Adrenal gland (tissue), 12 donors: ENCODE data around the gene SOX13. TPM values are rescaled to one million over a fixed set of nuclear protein-coding genes. Genes with fewer than 3 reads are reported as not detected.

Source experiments
- DNase-seq, 7 donors: peaks; one replicate each; pipeline ENCODE4 v3.0.0-alpha.2; 2019 to 2020
- H3K27ac ChIP-seq, 5 donors: fragments of 200-600 bp; sonication (generic) in 4 of 5; 1 replicate in 3 of 5; 2 replicates in 2 of 5; pipeline versions ENCODE4 v1.5.1 to v1.8.0; 2016 to 2020; ENCODE audit warnings: mild to moderate bottlenecking in 1 of 5
- H3K27me3 ChIP-seq: fragments of 200-600 bp; 2 replicates; pipeline ENCODE4 v1.8.0; 2021
- H3K36me3 ChIP-seq, 2 donors: fragments of 200-600 bp; replicated peaks in 1 of 2; 1 replicate in 1 of 2; 2 replicates in 1 of 2; pipeline versions ENCODE4 v1.5.1 to v1.8.0; 2018 to 2022
- H3K4me1 ChIP-seq, 2 donors: fragments of 200-600 bp; replicated peaks in 1 of 2; 1 replicate in 1 of 2; 2 replicates in 1 of 2; pipeline versions ENCODE4 v1.5.1 to v1.8.0; 2018 to 2021
- H3K4me3 ChIP-seq, 4 donors: fragments of 200-600 bp; sonication (generic) in 3 of 4; one replicate each; pipeline ENCODE4 v1.5.1; 2016 to 2018
- H3K9me3 ChIP-seq, 3 donors: fragments of 200-600 bp; sonication (generic) in 1 of 3; replicated peaks in 1 of 3; 1 replicate in 2 of 3; 2 replicates in 1 of 3; pipeline versions ENCODE4 v1.5.1 to v1.8.0; 2016 to 2021
- CTCF ChIP-seq, 6 experiments: fragments of 450-650 bp in 4 of 6; fragments of 200-600 bp in 2 of 6; sonication (generic) in 1 of 6; IDR thresholded peaks; 1 replicate in 5 of 6; 2 replicates in 1 of 6; pipeline versions ENCODE4 v1.5.1 to v1.8.0; 2016 to 2021; ENCODE audit warnings: antibody characterized with exemption in 6 of 6, mild to moderate bottlenecking in 2 of 6, moderate library complexity in 1 of 6
- POLR2A ChIP-seq, 2 donors: fragments of 450-650 bp; IDR thresholded peaks; one replicate each; pipeline ENCODE4 v1.6.1; 2017; ENCODE audit warnings: antibody characterized with exemption in 2 of 2, mild to moderate bottlenecking in 2 of 2, moderate library complexity in 1 of 2
- WGBS, 4 donors: extraction: QIAGEN DNeasy Blood & Tissue Kit in 2 of 4; methylation state at CpG; one replicate each; pipeline versions ENCODE4 v1.1.5 to v1.1.7; 2013 to 2017; 5-methylcytosine and 5-hydroxymethylcytosine counted together
- intact Hi-C, 2 donors: fragments of 100-400 bp; cut with DNase I; formaldehyde crosslinking; loops; one replicate each; pipeline versions ENCODE4 v1.14.1 to v1.15.0; 2022 to 2023
- polyA plus RNA-seq, 3 donors: library from polyadenylated mRNA; stranded (reverse); fragments of 200-250 nt in 2 of 3; fragments of 350-450 nt in 1 of 3; fragmentation: Illumina TruSeq in 1 of 3; extraction: RNeasy Lipid Tissue Mini Kit (QIAGEN cat#74804) in 1 of 3; gene quantifications; one replicate each; pipeline ENCODE4 v1.2.3, GENCODE V29; 2013 to 2014
- total RNA-seq, 9 donors: library from RNA; depleted of rRNA in 4 of 9; stranded (reverse); fragments of >200 nt in 4 of 9; fragments of 120-200 nt in 1 of 9; fragmentation: NEBNext Ultra II Directional in 1 of 9; extraction: Animal tissue kit (Norgen Biotek cat#: 25700) in 1 of 9; gene quantifications; one replicate each; pipeline versions ENCODE4 v1.1.0 to v1.2.4, GENCODE V29; 2013 to 2023
- donor health status: healthy with polysubstance abuse.
- donor health status: Bipolar disorder and iron deficiency.
- donor health status: DM: yes; HTN: yes; CAD: no.
- donor health status: DM: no; HTN: no; CAD: no.
- donor health status: DM: no; HTN: no; CAD: no.
- donor health status: DM: yes; HTN: yes; CAD: no.

Gene SOX13
- total and polyA plus RNA-seq, 12 donors = 4.2 to 44.5 (median 25.6) TPM

GRCh38 chr1:204161609-204162493, 88.9 kb downstream of the SOX13 start:
- 50 to 63% (median 60%) methylated on average over 14 of the region's 14 CpGs for WGBS, 4 donors
- no peak for TF ChIP-seq POLR2A (IDR thresholded peaks at IDR 0.05)
- no peak for TF ChIP-seq CTCF (IDR thresholded peaks at IDR 0.05)
- intact Hi-C loops = loop anchor here (5.0 kb wide), 2 partner anchors 40 to 200 kb away; no protein-coding TSS in a partner anchor
- Histone ChIP-seq H3K4me3 (no peak overlapping the region), H3K9me3 (no peaks in the 10 kb centered on the region), H3K27ac (no peak overlapping the region), H3K27me3 (no peaks in the 10 kb centered on the region), H3K4me1 (no peaks in the 10 kb centered on the region), H3K36me3 (no peaks in the 10 kb centered on the region)
- DNase-seq = no peak

- intact Hi-C loops = loop anchor here (5.0 kb wide), 2 partner anchors 40 to 200 kb away; no protein-coding TSS in a partner anchor
- Histone ChIP-seq H3K9me3 (no peaks in the 10 kb centered on the region), H3K27ac (no peak overlapping the region), H3K4me1 (no peaks in the 10 kb centered on the region), H3K36me3 (no peaks in the 10 kb centered on the region), H3K27me3 (no peaks in the 10 kb centered on the region), H3K4me3 (no peak overlapping the region)
- peak; percentile 96 to 100 (median 97) for TF ChIP-seq CTCF (IDR thresholded peaks at IDR 0.05)
- no peak for TF ChIP-seq POLR2A (IDR thresholded peaks at IDR 0.05)
- DNase-seq = peak; percentile 71 to 91 (median 80)
- 10 to 27% (median 14%) methylated on average over 3 to 7 of the region's 7 CpGs for WGBS, 4 donors
These were observed 89.7 kb downstream of the SOX13 start for GRCh38 chr1:204162494-204163074.

- H3K9me3 ChIP-seq = peaks cover 0 to 4% (median 0%) of the 10 kb centered on the region in 3 donors
- WGBS, 4 donors = 55 to 64% (median 58%) methylated on average over 5 of the region's 5 CpGs
- no peaks in the 10 kb centered on the region for H3K36me3 ChIP-seq
- no peak for DNase-seq
- no peaks in the 10 kb centered on the region for H3K27me3 ChIP-seq
- TF ChIP-seq POLR2A (IDR thresholded peaks at IDR 0.05) = no peak
- TF ChIP-seq CTCF (IDR thresholded peaks at IDR 0.05) = no peak
- no peak within 1 kb of the TSS for H3K27ac ChIP-seq
- H3K4me1 ChIP-seq = no peaks in the 10 kb centered on the region
- intact Hi-C loops = no loop called here
- H3K4me3 ChIP-seq = no peak within 1 kb of the TSS
These were observed 93.3 kb downstream of the SOX13 start, which contains the start of gene REN for GRCh38 chr1:204166219-204166618. Gene REN, minus strand, starts transcription at chr1:204166337. Its CDS starts 44 bp downstream, at chr1:204166293.

- 69 to 93% (median 85%) methylated on average over 5 of the region's 5 CpGs for WGBS, 4 donors
- Histone ChIP-seq H3K4me1 (no peaks in the 10 kb centered on the region), H3K27ac (no peak overlapping the region), H3K36me3 (no peaks in the 10 kb centered on the region), H3K27me3 (no peaks in the 10 kb centered on the region), H3K9me3 (peaks cover 0 to 4% (median 0%) of the 10 kb centered on the region in 3 donors), H3K4me3 (no peak overlapping the region)
- intact Hi-C loops = no loop called here
- no peak for TF ChIP-seq CTCF (IDR thresholded peaks at IDR 0.05)
- TF ChIP-seq POLR2A (IDR thresholded peaks at IDR 0.05) = no peak
- no peak for DNase-seq
These were observed 94.8 kb downstream of the SOX13 start for GRCh38 chr1:204167730-204168129.
